Nephron (organoid): ENCODE results near the gene OTOL1.

ENCODE experiments used
- H3K27ac Mint-ChIP-seq, 3 experiments: 2 replicates each; pipeline ENCODE4 v1.8.0; 2020; ENCODE audit warnings: mixed read lengths in 3 of 3, mild to moderate bottlenecking in 2 of 3, moderate library complexity in 1 of 3
- H3K27me3 Mint-ChIP-seq: 2 replicates; pipeline ENCODE4 v1.8.0; 2021; ENCODE audit warnings: low read depth, mild to moderate bottlenecking, moderate library complexity, mixed read lengths
- H3K36me3 Mint-ChIP-seq: 2 replicates; pipeline ENCODE4 v1.8.0; 2020; ENCODE audit warnings: low read depth, mixed read lengths
- H3K4me1 Mint-ChIP-seq: 2 replicates; pipeline ENCODE4 v1.8.0; 2020; ENCODE audit warnings: mixed read lengths
- H3K4me3 Mint-ChIP-seq, 3 experiments: 2 replicates each; pipeline ENCODE4 v1.8.0; 2020; ENCODE audit warnings: mild to moderate bottlenecking in 3 of 3, mixed read lengths in 3 of 3, moderate library complexity in 2 of 3
- H3K9me3 Mint-ChIP-seq: 2 replicates; pipeline ENCODE4 v1.8.0; 2020; ENCODE audit warnings: mixed read lengths
- TF ChIP-seq, protein P1 (sequence below), 3 experiments: fragments of 200-600 bp; sonication (generic); IDR thresholded peaks; one replicate each; pipeline ENCODE4 v1.5.0; 2021; ENCODE audit warnings: antibody characterized with exemption in 3 of 3; ENCODE audit not compliant: unreplicated experiment in 3 of 3

OTOL1 gene

DNA sequence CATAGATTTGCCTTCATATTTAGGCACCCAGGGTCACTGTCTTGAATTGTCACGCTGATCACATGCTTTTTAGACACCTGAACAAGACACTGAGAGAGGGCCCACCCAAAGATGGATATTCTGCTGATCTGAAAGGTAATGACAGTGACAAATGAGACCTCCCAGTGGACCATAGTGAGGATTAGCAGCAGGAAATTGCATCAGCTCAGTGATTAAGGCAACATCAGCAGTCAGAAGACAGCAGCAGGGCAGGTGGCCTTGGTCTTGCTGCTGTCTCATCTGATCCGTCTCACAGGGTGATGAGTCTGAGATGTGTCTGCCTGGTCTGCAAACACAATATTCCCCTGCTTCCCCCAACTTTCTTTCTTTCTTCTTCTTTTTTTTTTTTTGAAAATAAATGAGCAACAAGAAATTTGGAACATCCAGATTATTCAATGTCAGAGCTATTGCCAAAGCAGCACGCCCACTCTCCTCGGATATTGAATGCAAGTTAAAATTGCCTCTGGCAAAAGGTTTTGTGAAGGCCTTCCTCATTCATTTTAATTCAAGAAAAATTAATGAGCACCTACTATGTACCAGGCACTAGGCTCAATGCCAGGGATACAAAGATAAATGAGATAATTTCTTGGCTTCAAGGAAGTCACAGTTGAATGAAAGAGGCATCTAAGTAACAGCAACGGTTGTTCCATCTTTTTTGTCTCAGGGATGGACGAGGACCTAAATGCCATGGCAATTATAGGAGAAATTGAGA, 14.1 kb downstream of the OTOL1 start:
- H3K9me3 Mint-ChIP-seq: no peaks in the 10 kb centered on the region
- TF ChIP-seq, protein P1, sequence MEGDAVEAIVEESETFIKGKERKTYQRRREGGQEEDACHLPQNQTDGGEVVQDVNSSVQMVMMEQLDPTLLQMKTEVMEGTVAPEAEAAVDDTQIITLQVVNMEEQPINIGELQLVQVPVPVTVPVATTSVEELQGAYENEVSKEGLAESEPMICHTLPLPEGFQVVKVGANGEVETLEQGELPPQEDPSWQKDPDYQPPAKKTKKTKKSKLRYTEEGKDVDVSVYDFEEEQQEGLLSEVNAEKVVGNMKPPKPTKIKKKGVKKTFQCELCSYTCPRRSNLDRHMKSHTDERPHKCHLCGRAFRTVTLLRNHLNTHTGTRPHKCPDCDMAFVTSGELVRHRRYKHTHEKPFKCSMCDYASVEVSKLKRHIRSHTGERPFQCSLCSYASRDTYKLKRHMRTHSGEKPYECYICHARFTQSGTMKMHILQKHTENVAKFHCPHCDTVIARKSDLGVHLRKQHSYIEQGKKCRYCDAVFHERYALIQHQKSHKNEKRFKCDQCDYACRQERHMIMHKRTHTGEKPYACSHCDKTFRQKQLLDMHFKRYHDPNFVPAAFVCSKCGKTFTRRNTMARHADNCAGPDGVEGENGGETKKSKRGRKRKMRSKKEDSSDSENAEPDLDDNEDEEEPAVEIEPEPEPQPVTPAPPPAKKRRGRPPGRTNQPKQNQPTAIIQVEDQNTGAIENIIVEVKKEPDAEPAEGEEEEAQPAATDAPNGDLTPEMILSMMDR (IDR thresholded peaks at IDR 0.05; ENCODE audit: unreplicated experiment in 3 of 3): no peak
- peaks cover 3% of the 10 kb centered on the region for H3K27me3 Mint-ChIP-seq
- no peaks in the 10 kb centered on the region for H3K36me3 Mint-ChIP-seq
- H3K4me1 Mint-ChIP-seq: no peaks in the 10 kb centered on the region
- no peak overlapping the region for H3K27ac Mint-ChIP-seq
- no peak overlapping the region for H3K4me3 Mint-ChIP-seq

DNA sequence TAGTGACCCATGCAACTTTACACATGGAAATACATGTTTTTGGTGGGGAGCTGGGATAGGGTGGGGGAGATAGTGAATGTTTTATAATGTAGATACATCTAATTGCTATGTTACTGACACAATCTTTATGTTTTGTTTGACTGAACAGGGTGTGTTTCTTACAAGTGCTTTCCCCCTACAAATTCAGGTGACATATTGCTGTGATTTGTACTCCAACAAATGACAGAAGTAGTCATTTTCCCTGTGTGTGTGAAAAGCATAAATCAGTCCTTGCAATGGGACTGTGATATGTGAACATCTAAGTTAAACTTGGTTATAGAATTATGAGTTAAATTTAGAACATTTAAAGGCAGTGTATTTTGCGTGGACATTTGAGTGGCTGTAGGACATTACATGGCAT, 27.3 kb downstream of the OTOL1 start:
- Mint-ChIP-seq H3K4me1 (no peaks in the 10 kb centered on the region), H3K27me3 (no peaks in the 10 kb centered on the region)
- TF ChIP-seq, protein P1 (IDR thresholded peaks at IDR 0.05; ENCODE audit: unreplicated experiment in 3 of 3): no peak

DNA sequence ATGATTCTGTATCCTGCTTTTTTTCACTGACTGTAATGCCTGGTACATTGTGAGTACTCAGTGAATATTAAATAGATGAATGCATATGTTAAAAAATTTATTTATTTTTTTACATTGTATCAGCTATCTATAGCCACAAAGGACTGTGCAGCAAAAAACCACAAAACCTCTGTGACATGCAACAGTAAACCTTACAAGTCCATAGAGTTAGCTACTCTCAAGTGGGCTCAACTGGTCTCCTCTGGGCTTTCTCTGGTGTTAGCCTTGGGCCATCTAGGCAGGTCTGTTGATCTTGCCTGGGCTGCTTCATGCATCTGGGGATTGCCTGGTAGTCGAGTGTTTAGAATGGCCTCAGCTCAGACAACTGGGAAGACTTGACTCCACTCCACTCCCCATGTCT, 35.3 kb downstream of the OTOL1 start:
- H3K27me3 Mint-ChIP-seq: no peaks in the 10 kb centered on the region
- TF ChIP-seq, protein P1 (IDR thresholded peaks at IDR 0.05; ENCODE audit: unreplicated experiment in 3 of 3): no peak
- no peaks in the 10 kb centered on the region for H3K36me3 Mint-ChIP-seq
- no peak overlapping the region for H3K27ac Mint-ChIP-seq
- H3K4me1 Mint-ChIP-seq: no peaks in the 10 kb centered on the region
- no peaks in the 10 kb centered on the region for H3K9me3 Mint-ChIP-seq
- no peak overlapping the region for H3K4me3 Mint-ChIP-seq

More for the DNA sequence above, 27.3 kb downstream of the OTOL1 start:
- Mint-ChIP-seq H3K36me3 (no peaks in the 10 kb centered on the region), H3K9me3 (no peaks in the 10 kb centered on the region), H3K27ac (no peak overlapping the region), H3K4me3 (no peak overlapping the region)

DNA sequence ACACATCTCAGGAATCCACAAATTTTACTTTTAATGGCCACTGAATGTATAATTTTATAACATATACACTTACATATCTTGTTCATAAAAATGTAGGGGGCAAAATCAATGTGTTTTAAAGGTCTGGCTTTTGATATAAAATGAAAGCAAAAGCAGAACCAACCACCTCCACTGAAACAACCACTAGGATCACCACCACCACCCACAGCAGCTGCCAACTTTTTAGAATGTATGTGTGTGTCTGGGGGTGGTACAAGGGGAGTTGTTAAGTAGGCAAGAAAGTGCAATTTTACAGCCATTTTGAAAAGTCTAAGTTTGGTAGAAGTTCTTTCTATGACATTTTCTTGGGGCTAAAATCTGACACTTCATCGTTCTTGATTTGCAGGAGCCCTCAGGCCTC, 44.0 kb downstream of the OTOL1 start:
- H3K36me3 Mint-ChIP-seq: no peaks in the 10 kb centered on the region
- H3K9me3 Mint-ChIP-seq: peaks cover 2% of the 10 kb centered on the region
- H3K27me3 Mint-ChIP-seq: no peaks in the 10 kb centered on the region
- TF ChIP-seq, protein P1 (IDR thresholded peaks at IDR 0.05; ENCODE audit: unreplicated experiment in 3 of 3): no peak
- no peak overlapping the region for H3K27ac Mint-ChIP-seq
- H3K4me1 Mint-ChIP-seq: no peaks in the 10 kb centered on the region
- H3K4me3 Mint-ChIP-seq: no peak overlapping the region

DNA sequence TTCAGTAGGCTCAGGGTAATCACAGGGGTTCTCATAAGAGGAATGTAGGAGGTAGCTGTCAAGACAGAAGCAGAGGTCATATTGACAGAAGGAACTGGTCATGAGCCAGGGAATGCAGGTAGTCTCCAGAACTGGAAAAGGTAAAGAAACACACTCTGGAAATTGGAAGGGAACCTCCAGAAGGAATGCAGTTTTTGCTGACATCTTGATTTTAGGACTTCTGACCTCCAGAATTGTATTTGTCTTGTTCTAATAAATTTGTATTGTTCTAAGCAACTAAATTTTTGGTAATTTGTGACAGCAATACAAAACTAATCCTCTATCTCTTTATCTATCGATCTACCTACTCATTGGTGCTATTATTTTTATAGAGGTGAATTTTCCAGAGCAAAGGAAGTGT, 49.2 kb downstream of the OTOL1 start:
- Mint-ChIP-seq H3K27me3 (no peaks in the 10 kb centered on the region), H3K36me3 (no peaks in the 10 kb centered on the region), H3K27ac (no peak overlapping the region), H3K4me1 (peaks cover 11% of the 10 kb centered on the region), H3K4me3 (no peak overlapping the region), H3K9me3 (peaks cover 2% of the 10 kb centered on the region)
- TF ChIP-seq, protein P1 (IDR thresholded peaks at IDR 0.05; ENCODE audit: unreplicated experiment in 3 of 3): no peak

DNA sequence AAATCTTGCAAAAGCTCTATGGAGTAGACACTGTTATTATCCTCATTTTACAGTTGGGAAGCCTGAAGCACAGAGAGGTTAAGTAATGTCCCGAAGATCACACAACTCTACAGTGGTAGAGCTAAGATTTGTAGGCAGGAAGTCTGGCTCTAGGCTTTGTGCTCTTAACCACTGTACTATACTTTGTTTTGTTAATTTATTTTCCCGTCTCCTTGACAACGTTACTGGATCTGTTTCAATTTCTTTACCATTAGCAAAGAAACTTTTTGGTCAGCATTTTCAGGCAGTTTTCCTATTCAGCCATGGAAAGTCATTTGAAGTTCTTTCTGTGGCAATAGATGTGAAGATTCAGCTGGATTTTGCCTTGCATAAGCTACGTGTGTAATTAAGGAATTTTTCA, 51.7 kb downstream of the OTOL1 start:
- H3K9me3 Mint-ChIP-seq: peaks cover 2% of the 10 kb centered on the region
- no peak overlapping the region for H3K27ac Mint-ChIP-seq
- TF ChIP-seq, protein P1 (IDR thresholded peaks at IDR 0.05; ENCODE audit: unreplicated experiment in 3 of 3): no peak
- H3K4me3 Mint-ChIP-seq: no peak overlapping the region
- no peaks in the 10 kb centered on the region for H3K27me3 Mint-ChIP-seq
- H3K36me3 Mint-ChIP-seq: no peaks in the 10 kb centered on the region
- H3K4me1 Mint-ChIP-seq: peaks cover 11% of the 10 kb centered on the region
